ENCODE measurements around the gene AGRN.
A peak's percentile ranks its signal among the peaks of the same experiment; 100 is the strongest.
"Not testable (repeated sequence)": the region's sequence is repeated elsewhere in the genome, so short reads cannot be mapped to it uniquely, and the experiment has no call there.

The AGRN gene

DNA sequence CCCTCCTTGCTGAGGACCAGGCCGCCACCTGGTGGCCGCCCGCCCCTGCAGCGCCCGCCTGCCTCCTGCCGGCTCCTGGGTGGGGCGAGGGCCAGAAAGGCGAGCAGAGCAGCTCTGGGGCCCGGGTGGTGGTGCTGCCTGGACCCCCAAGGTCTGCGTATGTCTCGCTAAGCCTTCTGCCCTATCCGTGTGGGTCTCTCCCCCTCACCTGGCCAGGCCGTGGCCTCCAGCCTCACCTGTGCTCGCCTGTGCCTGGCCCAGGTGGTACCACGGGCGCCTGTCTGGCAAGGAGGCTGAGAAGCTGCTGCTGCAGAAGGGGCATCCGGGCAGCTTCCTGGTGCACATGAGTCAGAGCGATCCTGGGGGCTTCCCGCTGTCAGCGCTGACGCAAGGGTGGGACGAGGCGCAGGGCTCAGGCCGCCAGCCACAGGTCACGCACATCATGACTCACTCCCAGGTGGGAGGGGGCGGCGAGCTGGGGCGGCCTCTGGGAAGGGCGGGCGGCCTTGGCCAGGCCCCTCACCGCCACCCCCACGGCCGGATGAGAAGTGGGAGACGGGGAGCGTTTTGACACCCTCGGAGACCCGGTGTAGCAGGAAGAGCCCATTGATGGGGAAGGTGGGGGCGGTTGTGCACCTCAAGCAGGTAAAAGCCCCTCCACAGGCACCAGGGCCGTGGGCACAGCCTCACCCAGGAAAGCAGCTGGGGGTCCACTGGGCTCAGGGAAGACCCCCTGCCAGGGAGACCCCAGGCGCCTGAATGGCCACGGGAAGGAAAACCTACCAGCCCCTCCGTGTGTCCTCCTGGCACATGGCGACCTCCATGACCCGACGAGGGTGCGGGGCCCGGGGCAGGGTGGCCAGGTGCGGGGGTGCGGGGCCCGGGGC, 44.3 kb downstream of the AGRN start:
- H3K27ac Mint-ChIP-seq = peak overlapping the region; percentile 85
- H3K36me3 Mint-ChIP-seq (ENCODE audit: low read depth) = no peaks in the 10 kb centered on the region
- H3K9me3 Mint-ChIP-seq = no peaks in the 10 kb centered on the region
- H3K4me3 Mint-ChIP-seq = peak overlapping the region; percentile 79
- H3K4me1 Mint-ChIP-seq (ENCODE audit: low read depth) = peaks cover 43% of the 10 kb centered on the region
- H3K27me3 Mint-ChIP-seq = peaks cover 5% of the 10 kb centered on the region

DNA sequence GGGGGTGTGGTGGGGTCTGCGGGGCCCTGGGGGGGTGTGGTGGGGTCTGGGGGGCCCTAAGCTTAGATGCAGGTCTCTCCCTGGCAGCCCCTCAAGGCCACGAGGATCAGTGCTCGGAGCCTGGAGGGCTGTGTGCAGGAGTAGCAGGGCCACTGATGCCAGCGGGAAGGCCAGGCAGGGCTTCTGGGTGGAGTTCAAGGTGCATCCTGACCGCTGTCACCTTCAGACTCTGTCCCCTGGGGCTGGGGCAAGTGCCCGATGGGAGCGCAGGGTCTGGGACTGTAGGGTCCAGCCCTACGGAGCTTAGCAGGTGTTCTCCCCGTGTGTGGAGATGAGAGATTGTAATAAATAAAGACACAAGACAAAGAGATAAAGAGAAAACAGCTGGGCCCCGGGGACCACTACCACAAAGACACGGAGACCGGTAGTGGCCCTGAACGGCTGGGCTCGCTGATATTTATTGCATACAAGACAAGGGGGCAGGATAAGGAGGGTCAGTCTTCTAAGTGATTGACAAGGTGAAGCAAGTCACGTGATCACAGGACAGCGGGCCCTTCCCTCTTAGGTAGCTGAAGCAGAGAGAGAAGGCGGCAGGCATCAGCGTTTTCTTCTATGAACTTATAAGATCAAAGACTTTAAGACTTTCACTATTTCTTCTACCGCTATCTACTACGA, 45.5 kb downstream of the AGRN start:
- Mint-ChIP-seq H3K4me1 (ENCODE audit: low read depth) (peaks cover 41% of the 10 kb centered on the region), H3K36me3 (ENCODE audit: low read depth) (no peaks in the 10 kb centered on the region), H3K27ac (no peak overlapping the region), H3K27me3 (peaks cover 1% of the 10 kb centered on the region), H3K4me3 (peak overlapping the region; percentile 12), H3K9me3 (no peaks in the 10 kb centered on the region)

DNA sequence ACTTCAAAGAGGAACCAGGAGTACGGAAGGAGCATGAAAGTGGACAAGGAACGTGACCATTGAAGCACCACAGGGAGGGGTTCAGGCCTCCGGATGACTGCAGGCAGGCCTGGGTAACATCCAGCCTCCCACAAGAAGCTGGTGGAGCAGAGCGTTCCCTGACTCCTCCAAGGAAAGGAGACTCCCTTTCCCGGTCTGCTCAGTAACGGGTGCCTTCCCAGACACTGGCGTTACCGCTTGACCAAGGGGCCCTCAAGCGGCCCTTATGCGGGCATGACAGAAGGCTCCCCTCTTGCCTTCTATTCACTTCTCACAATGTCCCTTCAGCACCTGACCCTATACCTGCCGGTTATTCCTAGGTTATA, 46.0 kb downstream of the AGRN start:
- H3K27ac Mint-ChIP-seq; H3K27me3 Mint-ChIP-seq; H3K9me3 Mint-ChIP-seq; H3K36me3 Mint-ChIP-seq (ENCODE audit: low read depth): not testable (repeated sequence)
- H3K4me3 Mint-ChIP-seq = peak overlapping the region; percentile 12
- peaks cover 38% of the 10 kb centered on the region for H3K4me1 Mint-ChIP-seq (ENCODE audit: low read depth)

DNA sequence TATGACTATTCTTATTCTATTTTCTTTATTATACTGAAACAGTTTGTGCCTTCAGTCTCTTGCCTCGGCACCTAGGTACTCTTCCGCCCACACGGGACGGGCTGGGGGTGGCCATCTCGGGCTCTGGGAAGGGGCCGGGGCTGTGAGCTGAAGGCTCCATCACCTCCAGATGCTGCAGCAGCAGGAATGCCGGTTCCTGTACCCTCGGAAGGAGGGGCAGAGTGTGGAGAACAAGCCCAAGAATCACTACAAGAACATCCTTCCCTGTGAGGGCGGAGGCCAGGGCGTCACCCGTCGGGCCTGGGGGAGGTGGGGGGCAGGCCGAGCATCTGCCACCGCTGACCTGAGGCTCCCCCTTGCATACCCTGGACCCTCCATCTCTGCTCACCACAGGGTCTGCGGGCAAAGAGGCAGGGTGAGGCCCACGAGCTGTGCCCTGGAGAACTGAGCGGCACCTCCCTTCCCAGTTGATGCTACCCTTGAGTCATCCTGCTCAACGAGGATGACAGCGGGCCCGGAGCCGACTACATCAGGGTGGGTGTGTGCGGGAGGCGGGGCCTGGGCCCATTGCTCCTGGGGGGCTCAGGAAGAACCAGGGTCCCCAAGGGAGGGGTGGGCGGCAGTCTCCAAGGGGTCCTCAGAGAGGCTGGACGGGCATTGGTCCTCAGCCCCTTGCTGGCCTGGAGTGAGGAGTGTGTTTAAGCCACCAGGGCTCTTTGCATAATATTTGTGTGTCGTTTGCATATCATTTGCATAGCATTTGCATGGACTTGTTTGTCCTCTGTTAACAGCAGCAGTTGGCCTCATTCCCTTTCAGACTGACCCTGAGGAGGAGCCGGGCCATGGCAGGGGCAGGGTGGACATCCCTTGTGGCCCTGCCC, 46.7 kb downstream of the AGRN start:
- Mint-ChIP-seq H3K36me3 (ENCODE audit: low read depth) (no peaks in the 10 kb centered on the region), H3K4me3 (no peak overlapping the region), H3K4me1 (ENCODE audit: low read depth) (peaks cover 31% of the 10 kb centered on the region), H3K9me3 (no peaks in the 10 kb centered on the region), H3K27me3 (no peaks in the 10 kb centered on the region), H3K27ac (no peak overlapping the region)

DNA sequence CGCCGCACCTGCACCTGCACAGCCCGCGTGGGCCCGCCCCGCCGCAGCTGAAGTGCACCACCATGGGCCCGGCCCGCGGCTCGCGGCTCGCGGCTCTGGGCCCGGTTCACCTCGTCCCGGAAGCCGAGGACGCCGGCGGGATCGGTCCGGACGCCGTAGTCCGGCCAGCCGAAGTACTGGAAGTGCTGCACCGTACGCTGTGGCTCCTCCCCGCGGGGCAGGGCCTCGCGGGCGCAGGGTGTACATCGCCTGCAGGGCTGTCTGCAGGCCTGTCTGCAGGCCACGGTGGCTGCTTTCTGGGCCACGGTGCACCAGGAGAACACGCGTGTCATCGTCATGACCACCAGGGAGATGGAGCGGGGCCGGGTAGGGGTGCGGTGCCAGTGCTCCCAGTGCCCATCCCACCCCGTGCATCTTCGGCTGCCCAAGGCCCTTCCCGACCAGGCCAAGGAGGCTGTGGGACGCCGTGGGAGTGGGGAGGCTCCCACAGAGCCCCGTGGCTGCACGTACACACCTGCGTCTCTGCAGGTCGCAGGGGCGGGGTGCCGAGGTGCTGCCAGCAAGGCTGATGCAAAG, 47.5 kb downstream of the AGRN start:
- Mint-ChIP-seq H3K4me1 (ENCODE audit: low read depth) (peaks cover 30% of the 10 kb centered on the region), H3K27me3 (no peaks in the 10 kb centered on the region), H3K36me3 (ENCODE audit: low read depth) (no peaks in the 10 kb centered on the region), H3K4me3 (no peak overlapping the region), H3K27ac (no peak overlapping the region), H3K9me3 (no peaks in the 10 kb centered on the region)

DNA sequence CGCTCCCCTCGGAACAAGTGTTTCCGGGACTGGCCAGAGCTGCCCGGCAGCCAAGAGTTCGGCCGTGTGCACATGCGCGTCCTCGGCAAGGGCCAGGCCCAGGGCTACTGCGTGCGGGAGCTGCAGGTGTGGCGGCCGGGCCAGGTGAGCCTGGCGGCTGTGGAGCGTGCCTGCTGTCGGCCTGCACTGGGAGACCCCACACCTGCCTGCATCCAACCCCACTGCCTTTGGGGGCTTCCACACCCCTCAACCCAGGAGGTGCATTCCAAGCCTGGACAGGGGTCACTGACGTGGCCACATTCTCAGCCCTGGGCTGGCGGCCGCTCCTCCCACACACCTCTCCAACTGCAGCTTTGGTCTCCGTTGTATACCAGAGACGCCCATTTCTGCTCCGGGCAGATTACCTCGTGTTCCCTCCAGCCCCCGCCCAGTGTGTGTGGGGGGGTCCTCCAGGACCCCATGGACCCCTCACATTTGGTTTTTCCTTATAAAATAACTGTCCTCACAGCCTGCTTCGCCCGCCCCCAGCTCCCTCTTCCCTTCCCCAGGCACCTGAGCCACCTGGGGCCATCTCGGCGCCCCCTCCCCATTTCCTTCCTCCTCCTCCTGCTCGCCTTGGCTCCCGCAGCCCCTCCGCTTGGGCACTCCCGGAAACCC, 48.1 kb downstream of the AGRN start:
- Mint-ChIP-seq H3K4me1 (ENCODE audit: low read depth) (peaks cover 25% of the 10 kb centered on the region), H3K27ac (no peak overlapping the region), H3K36me3 (ENCODE audit: low read depth) (no peaks in the 10 kb centered on the region), H3K4me3 (peak overlapping the region; percentile 56), H3K9me3 (no peaks in the 10 kb centered on the region), H3K27me3 (no peaks in the 10 kb centered on the region)

DNA sequence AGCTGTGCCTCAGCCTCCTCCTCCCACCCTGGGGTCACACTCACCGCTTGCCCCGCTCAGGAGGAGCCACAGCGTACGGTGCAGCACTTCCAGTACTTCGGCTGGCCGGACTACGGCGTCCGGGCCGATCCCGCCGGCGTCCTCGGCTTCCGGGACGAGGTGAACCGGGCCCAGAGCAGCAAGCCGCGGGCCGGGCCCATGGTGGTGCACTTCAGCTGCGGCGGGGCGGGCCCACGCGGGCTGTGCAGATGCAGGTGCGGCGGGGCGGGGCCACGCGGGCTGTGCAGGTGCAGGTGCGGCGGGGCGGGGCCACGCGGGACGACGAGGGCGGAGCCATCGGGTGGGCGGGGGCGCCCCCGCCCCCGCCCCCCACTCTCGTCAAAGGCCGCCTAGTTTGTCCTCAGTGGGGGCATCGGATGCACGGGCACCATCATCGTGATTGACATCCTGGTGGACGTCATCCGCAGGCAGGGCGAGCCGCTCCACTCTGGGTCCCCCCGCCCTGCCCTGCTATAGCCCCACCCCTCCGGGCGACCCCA, 48.7 kb downstream of the AGRN start:
- no peaks in the 10 kb centered on the region for H3K9me3 Mint-ChIP-seq
- no peaks in the 10 kb centered on the region for H3K27me3 Mint-ChIP-seq
- H3K4me1 Mint-ChIP-seq (ENCODE audit: low read depth) = peaks cover 19% of the 10 kb centered on the region
- H3K36me3 Mint-ChIP-seq (ENCODE audit: low read depth) = no peaks in the 10 kb centered on the region
- H3K27ac Mint-ChIP-seq = no peak overlapping the region
- peak overlapping the region; percentile 72 for H3K4me3 Mint-ChIP-seq

DNA sequence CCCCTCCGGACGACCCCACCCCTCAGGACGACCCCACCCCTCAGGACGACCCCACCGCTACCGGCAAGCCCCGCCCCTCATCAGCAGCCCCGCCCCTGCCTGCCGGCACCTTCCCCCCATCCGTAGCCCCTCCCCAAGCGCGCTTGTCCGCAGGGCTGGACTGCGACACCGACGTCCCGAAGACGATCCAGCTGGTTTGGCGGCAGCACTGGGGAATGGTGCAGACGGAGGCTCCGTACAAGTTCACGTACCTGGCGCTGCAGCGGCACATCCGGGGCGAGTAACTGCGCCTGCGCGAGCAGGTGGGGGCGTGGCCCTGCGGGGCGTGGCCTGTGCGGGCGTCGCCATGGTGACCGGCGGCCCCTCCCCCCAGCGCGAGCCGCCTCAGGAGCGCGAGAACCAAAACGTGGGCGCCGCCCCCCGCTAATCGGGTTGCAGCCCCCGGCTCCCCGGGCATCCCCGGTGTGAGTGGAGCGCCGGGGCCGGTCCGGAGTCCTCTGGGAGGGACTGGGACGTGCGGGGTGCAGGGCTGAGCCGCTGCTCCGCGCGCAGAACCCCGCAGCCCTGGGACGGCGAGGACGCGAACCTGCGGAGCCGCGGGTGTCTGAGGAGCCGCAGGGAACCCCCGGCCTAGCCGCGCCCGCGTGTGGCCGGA, 49.3 kb downstream of the AGRN start:
- Mint-ChIP-seq H3K36me3 (ENCODE audit: low read depth) (no peaks in the 10 kb centered on the region), H3K9me3 (no peaks in the 10 kb centered on the region), H3K27ac (no peak overlapping the region), H3K4me3 (peak overlapping the region; percentile 72), H3K4me1 (ENCODE audit: low read depth) (peaks cover 16% of the 10 kb centered on the region), H3K27me3 (no peaks in the 10 kb centered on the region)

DNA sequence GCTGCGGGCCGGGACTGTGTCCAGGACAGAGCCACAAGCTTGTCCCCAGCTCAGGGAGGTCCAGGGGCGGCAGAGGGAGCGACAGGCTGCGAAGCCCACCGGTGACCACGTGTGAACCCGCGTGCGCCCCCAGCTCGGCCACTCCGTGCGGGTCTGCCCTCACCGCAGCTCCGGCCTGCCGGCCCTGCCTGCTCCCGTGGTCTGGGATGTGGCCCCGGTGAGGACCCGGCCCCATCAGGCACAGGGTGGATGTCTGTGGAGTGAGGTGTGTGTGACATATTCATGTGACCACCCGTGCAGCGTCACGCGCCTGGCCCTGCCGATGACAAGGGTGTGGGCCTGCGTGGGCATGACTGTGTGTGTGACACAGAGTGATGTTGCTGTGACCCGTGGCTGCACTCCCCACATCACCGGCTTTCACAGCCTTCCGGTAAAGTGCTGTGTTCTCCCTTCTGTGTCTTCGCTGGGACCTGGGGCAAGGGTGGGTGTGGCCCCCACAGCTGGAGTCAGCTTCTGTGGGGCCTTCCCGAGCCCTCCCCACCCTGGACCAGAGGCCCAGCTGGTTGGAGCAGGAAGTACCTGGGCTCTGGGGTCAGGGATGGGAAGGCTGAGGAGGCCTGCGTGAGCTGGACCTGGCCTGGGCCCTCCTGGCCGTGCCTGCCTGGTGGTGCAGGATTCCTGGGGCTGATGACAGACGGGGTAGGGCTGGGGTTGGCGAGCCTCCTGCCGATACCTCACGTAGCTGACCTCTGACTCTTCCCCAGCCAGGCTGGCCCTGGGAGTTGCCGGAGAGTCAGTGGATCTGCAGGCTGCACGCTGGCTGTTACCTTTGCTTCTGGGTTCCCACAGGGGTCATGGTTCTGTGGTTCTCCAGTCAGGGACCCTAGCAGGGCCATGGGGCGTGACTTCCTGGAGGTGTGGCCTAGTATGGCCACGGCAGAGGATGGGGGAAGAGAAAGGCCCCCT, 50.1 kb downstream of the AGRN start:
- Mint-ChIP-seq H3K36me3 (ENCODE audit: low read depth) (no peaks in the 10 kb centered on the region), H3K4me3 (no peak overlapping the region), H3K27ac (no peak overlapping the region), H3K9me3 (no peaks in the 10 kb centered on the region), H3K27me3 (peaks cover 4% of the 10 kb centered on the region), H3K4me1 (ENCODE audit: low read depth) (peaks cover 13% of the 10 kb centered on the region)

DNA sequence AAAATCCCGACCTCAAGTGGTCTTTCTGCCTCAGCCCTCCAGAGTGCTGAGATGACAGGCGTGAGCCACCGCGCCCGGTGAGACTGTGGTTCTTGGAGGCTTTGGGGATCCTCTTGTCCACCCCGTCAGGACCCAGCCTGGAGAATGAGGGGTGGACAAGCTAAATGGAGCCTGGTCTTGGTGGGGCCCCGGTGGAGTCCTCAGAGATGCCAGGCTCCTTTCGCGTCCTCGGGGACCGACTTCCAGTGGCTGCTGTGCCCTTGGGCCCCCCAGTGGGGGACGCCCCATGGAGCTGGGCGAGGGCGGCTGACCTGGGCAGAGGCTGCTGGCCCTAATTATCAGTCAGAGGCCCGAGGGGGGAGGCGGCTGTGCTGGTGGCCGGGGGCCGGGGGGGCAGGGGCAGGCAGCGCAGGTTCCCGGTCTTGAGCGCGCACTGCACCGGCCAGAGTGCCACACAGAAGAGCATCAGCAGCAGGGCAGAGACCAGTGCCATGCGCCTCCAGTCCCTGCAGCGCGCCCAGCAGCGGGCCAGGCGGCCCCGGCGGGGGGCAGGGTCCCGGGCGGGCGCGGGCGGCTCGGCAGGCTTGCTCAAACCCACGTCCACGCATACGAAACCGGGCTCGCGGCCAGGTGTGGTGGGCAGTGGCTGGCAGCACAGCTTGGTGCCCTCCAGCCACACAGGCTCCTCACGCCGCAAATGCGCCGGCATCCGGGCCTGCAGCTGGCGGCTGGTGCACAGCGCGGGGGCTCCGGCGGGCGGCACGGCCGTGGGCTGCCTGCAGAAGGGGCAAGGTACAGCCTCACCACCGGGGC, 51.8 kb downstream of the AGRN start:
- Mint-ChIP-seq H3K4me3 (no peak overlapping the region), H3K27me3 (peaks cover 4% of the 10 kb centered on the region), H3K27ac (no peak overlapping the region), H3K9me3 (no peaks in the 10 kb centered on the region), H3K36me3 (ENCODE audit: low read depth) (no peaks in the 10 kb centered on the region), H3K4me1 (ENCODE audit: low read depth) (peaks cover 5% of the 10 kb centered on the region)

DNA sequence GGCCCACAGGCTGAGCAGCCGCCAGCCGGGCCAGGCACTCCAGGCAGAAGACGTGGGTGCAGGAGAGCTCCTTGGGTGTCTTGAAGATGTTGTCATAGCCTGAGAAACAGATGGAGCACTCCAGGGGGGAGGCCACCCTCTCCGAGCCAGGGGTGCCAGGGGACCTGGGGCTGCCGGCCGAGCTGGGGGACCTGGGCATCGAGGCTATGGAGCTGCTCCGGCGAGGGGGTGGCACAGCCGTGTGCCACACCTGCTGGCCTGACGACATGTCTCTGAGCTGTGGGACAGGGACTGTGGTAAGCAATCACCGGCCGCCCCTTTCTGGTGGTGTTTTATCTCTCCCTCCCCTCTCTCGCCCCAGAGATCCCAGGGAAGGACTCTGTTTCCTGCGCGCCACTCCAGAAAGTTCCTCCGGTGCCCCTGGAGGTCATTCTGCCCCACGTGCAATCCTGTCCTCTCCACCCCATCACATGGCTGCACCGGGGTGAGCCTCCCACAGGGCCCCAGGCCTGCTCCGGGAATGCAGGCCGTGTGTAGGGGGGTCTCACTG, 52.5 kb downstream of the AGRN start:
- Mint-ChIP-seq H3K4me1 (ENCODE audit: low read depth) (peaks cover 3% of the 10 kb centered on the region), H3K36me3 (ENCODE audit: low read depth) (no peaks in the 10 kb centered on the region), H3K4me3 (no peak overlapping the region), H3K9me3 (no peaks in the 10 kb centered on the region), H3K27ac (no peak overlapping the region), H3K27me3 (peaks cover 4% of the 10 kb centered on the region)
